K562 (cell line): ENCODE measurements around the gene MAPKAPK3. TPM values are rescaled to one million over a fixed set of nuclear protein-coding genes. Genes with fewer than 3 reads are reported as not detected.

Experiments
- ATAC-seq: fragments of 200-7000 bp; cut with Tn5 transposase; 3 replicates; pipeline ENCODE4 v1.9.1; 2020; ENCODE audit warnings: moderate library complexity
- BruUV-seq: library from RNA; stranded (reverse); fragments of 400-500 nt; replicated peaks from 2 replicates; lab custom pipeline; 2021; lab: Mats Ljungman, UMichigan
- CTCF ChIA-PET: fragments of 300-600 bp; formaldehyde crosslinking; extraction: SDS; loops from one replicate; lab custom pipeline; 2021; ENCODE audit warnings: low intra/inter-chr PET ratio; lab: Yijun Ruan, JAX
- POLR2A ChIA-PET: fragments of 300-600, 350-650 bp; sonication (Branson Sonifier 250); formaldehyde crosslinking; extraction: SDS; loops from one replicate; lab custom pipeline; 2021; ENCODE audit warnings: antibody characterized with exemption, inconsistent platforms; lab: Yijun Ruan, JAX
- DNase-seq, 4 experiments: peaks; one replicate each; pipeline versions ENCODE4 v3.0.0 to v3.0.0-alpha.2; 2011 to 2018; ENCODE audit warnings: low spot score in 3 of 4, mixed read lengths in 3 of 4; ENCODE audit errors: extremely low read depth in 1 of 4
- FAIRE-seq: peaks from 2 replicates; lab custom pipeline; 2011; peaks lifted over from hg19 to GRCh38; lab: Jason Lieb, UNC
- H2AFZ ChIP-seq: 2 replicates; pipeline ENCODE4 v1.6.0; 2011; ENCODE audit warnings: low read depth, low read length, control low read depth, inconsistent platforms
- H3K27ac ChIP-seq: fragments of 200-600 bp; 3 replicates; pipeline ENCODE4 v1.8.0; 2011; ENCODE audit warnings: low read depth, mild to moderate bottlenecking, control low read depth, inconsistent platforms, low read length, moderate library complexity, mixed read lengths; ENCODE audit errors: extremely low read depth
- H3K27me3 ChIP-seq, 2 experiments: fragments of 300-600 bp in 1 of 2; 2 replicates in 1 of 2; 3 replicates in 1 of 2; pipeline versions ENCODE4 v1.6.0 to v1.8.0; 2011; ENCODE audit warnings: inconsistent platforms in 2 of 2, low read length in 2 of 2, mild to moderate bottlenecking in 1 of 2, mixed read lengths in 1 of 2, moderate library complexity in 1 of 2; ENCODE audit not compliant: control insufficient read depth in 2 of 2, insufficient read depth in 2 of 2
- H3K36me3 ChIP-seq: fragments of 300-600 bp; 3 replicates; pipeline ENCODE4 v1.8.0; 2011; ENCODE audit warnings: mild to moderate bottlenecking, low read length, inconsistent platforms; ENCODE audit not compliant: control insufficient read depth, insufficient read depth
- H3K4me1 ChIP-seq, 2 experiments: fragments of 200-600 bp in 1 of 2; replicated peaks in 1 of 2; 2 replicates in 1 of 2; 3 replicates in 1 of 2; pipeline versions ENCODE4 v1.5.1 to v1.8.0; 2011; ENCODE audit warnings: inconsistent platforms in 2 of 2, low read length in 2 of 2, mild to moderate bottlenecking in 1 of 2, mixed read lengths in 1 of 2, moderate library complexity in 1 of 2; ENCODE audit not compliant: control insufficient read depth in 2 of 2, insufficient read depth in 2 of 2
- H3K4me2 ChIP-seq: 2 replicates; pipeline ENCODE4 v1.6.1; 2011; ENCODE audit warnings: low read length, control low read depth, inconsistent platforms, mixed read lengths; ENCODE audit not compliant: insufficient read depth
- H3K4me3 ChIP-seq: fragments of 200-600 bp; sonication (generic), shearing (Covaris generic); 2 replicates; pipeline ENCODE4 v1.5.1; 2016; ENCODE audit warnings: control low read depth, inconsistent platforms
- H3K79me2 ChIP-seq: fragments of 200-600 bp; 3 replicates; pipeline ENCODE4 v1.8.0; 2011; ENCODE audit warnings: low read length, inconsistent platforms; ENCODE audit not compliant: control insufficient read depth, insufficient read depth
- H3K9ac ChIP-seq, 2 experiments: 2 replicates each; pipeline versions ENCODE4 v1.6.0 to v1.6.1; 2011; ENCODE audit warnings: low read depth in 2 of 2, low read length in 2 of 2, control low read depth in 1 of 2, inconsistent platforms in 1 of 2, mild to moderate bottlenecking in 1 of 2, mixed read lengths in 1 of 2; ENCODE audit not compliant: insufficient read depth in 1 of 2
- H3K9me1 ChIP-seq: one replicate; pipeline ENCODE4 v1.6.0; 2011; ENCODE audit warnings: inconsistent platforms, mild to moderate bottlenecking, low read length, moderate library complexity; ENCODE audit not compliant: control insufficient read depth, insufficient read depth
- H3K9me3 ChIP-seq: replicated peaks from 2 replicates; pipeline ENCODE4 v1.5.1; 2011; ENCODE audit warnings: low read depth, low read length, inconsistent platforms; ENCODE audit not compliant: control insufficient read depth, insufficient read depth
- H4K20me1 ChIP-seq: replicated peaks from 2 replicates; pipeline ENCODE4 v1.6.1; 2011; ENCODE audit warnings: low read length, inconsistent platforms, mixed read lengths; ENCODE audit not compliant: control insufficient read depth, insufficient read depth
- E2F5 ChIP-seq: sonication (generic); formaldehyde crosslinking; IDR thresholded peaks from 2 replicates; pipeline ENCODE4 v1.8.0; 2022; ENCODE audit warnings: mild to moderate bottlenecking, missing genetic modification reagents
- TFE3 ChIP-seq: fragments of 450-650 bp; formaldehyde crosslinking; IDR thresholded peaks from 2 replicates; pipeline ENCODE4 v1.4.0; 2020; ENCODE audit warnings: mild to moderate bottlenecking, mixed read lengths
- WGBS: fragments of 100-300 bp; shearing (Covaris generic); methylation state at CpG from one replicate; pipeline ENCODE4 v1.1.6; 2016; ENCODE audit warnings: low coverage, mixed read lengths; ENCODE audit not compliant: insufficient coverage; ENCODE audit errors: missing lambda C conversion rate; 5-methylcytosine and 5-hydroxymethylcytosine counted together
- in situ Hi-C: fragments of 300-500 bp; cut with MboI; formaldehyde crosslinking; loops from 4 replicates; pipeline ENCODE4 v1.15.0; 2018; ENCODE audit warnings: inconsistent platforms, mixed read lengths
- intact Hi-C: fragments of 100-400 bp; cut with micrococcal nuclease; formaldehyde crosslinking; loops from 2 replicates; pipeline ENCODE4 v1.14.2; 2022
- polyA plus RNA-seq, 8 experiments: library from polyadenylated mRNA; depleted of rRNA in 4 of 8; stranded (reverse) in 5 of 8; unstranded in 3 of 8; fragments of >200 nt; fragmentation: Nextera tagmentation in 2 of 8; fragmentation: Illumina TruSeq in 1 of 8; extraction: Ambion mirVana in 2 of 8; extraction: Trizol in 1 of 8; gene quantifications; 2 replicates each; pipeline versions ENCODE4 v1.2.1 to v1.2.3, GENCODE V29; 2011 to 2014; ENCODE audit warnings: inconsistent platforms in 1 of 8, missing spikeins in 1 of 8
- total RNA-seq, 7 experiments: library from RNA; depleted of rRNA in 6 of 7; stranded (reverse); fragments of >200 nt in 6 of 7; fragmentation: Illumina TruSeq in 2 of 7; extraction: Trizol in 2 of 7; gene quantifications; 2 replicates each; pipeline versions ENCODE4 v1.2.1 to v1.2.3, GENCODE V29; 2011 to 2021; ENCODE audit warnings: low replicate concordance in 1 of 7

MAPKAPK3 gene
- total and polyA plus RNA-seq, 9 of the 15 experiments (the other 6 are each of a cell fraction or from before 2014, with no cell fraction given): 8.0 to 56.4 (median 41.2) TPM

- no peaks in the 10 kb centered on the region for H3K79me2 ChIP-seq
- ChIA-PET POLR2A (interaction anchor here (0.6 to 1.5 kb wide), 4 partner anchors 9 to 29 kb away, joined by 3 to 7 read pairs (median 4); no protein-coding TSS in a partner anchor), CTCF (no interaction called here)
- BruUV-seq: no TSS peak
- 81% methylated on average over 2 of the region's 2 CpGs for WGBS
- intact Hi-C loops (no loop called here), in situ Hi-C loops (no loop called here)
- FAIRE-seq (no peak), ATAC-seq (no peak), DNase-seq (no peak)
- peaks cover 56% of the 10 kb centered on the region; the same call in 2 of the 3 replicates for H3K36me3 ChIP-seq
- no peak overlapping the region for H3K4me2 ChIP-seq
- no peaks in the 10 kb centered on the region for H4K20me1 ChIP-seq
- no peak overlapping the region for H3K27ac ChIP-seq
- H2AFZ ChIP-seq: no peak overlapping the region
- H3K9ac ChIP-seq: peak overlapping the region in 1 of 2 experiments; percentile 43; a peak in 2 of 4 replicates
- H3K9me3 ChIP-seq: no peaks in the 10 kb centered on the region
- H3K27me3 ChIP-seq: no peaks in the 10 kb centered on the region
- H3K4me1 ChIP-seq: peaks cover 15 to 18% of the 10 kb centered on the region in 2 experiments; a peak in 4 of 5 replicates
- no peaks in the 10 kb centered on the region for H3K9me1 ChIP-seq
- H3K4me3 ChIP-seq: no peak overlapping the region
- TF ChIP-seq TFE3 (peak; percentile 32), E2F5 (CRISPR knock-in tag) (no peak)
- TF ChIP-seq, all 486 proteins: peak for 1
These were observed 35.5 kb upstream of the MAPKAPK3 start for GRCh38 chr3:50581459-50581842.
